HG03571 (cell line): ENCODE results near the gene POP5.

Experiments used
- ATAC-seq: cut with Tn5 transposase; IDR thresholded peaks from one replicate; pipeline ENCODE4 v1.9.1; 2021; ENCODE audit not compliant: unreplicated experiment

Gene POP5

GRCh38 chr12:120590741-120591407, 9.7 kb upstream of the POP5 start:
- no peak for ATAC-seq

GRCh38 chr12:120588948-120589930, 8.0 kb upstream of the POP5 start:
- ATAC-seq = no peak

- ATAC-seq = no peak
Observed at GRCh38 chr12:120588371-120588770, 7.2 kb upstream of the POP5 start.

GRCh38 chr12:120586860-120587259, 5.7 kb upstream of the POP5 start:
- ATAC-seq = no peak

- no peak for ATAC-seq
Observed at GRCh38 chr12:120586206-120586605, 5.0 kb upstream of the POP5 start.

GRCh38 chr12:120584343-120585149, 3.3 kb upstream of the POP5 start:
- no peak for ATAC-seq

- ATAC-seq = no peak
Observed at GRCh38 chr12:120583478-120584030, 2.4 kb upstream of the POP5 start.

GRCh38 chr12:120581998-120582397, 796 bp upstream of the POP5 start:
- no peak for ATAC-seq

GRCh38 chr12:120579179-120579578, 2.0 kb downstream of the POP5 start:
- ATAC-seq = no peak

- ATAC-seq = no peak
Observed at GRCh38 chr12:120574106-120574505, 7.1 kb downstream of the POP5 start.

- ATAC-seq = no peak
Observed at GRCh38 chr12:120573560-120573959, 7.6 kb downstream of the POP5 start.

GRCh38 chr12:120571299-120571698, 9.9 kb downstream of the POP5 start:
- no peak for ATAC-seq

GRCh38 chr12:120563495-120563894, 17.7 kb downstream of the POP5 start:
- ATAC-seq = no peak

- ATAC-seq = no peak
Observed at GRCh38 chr12:120562906-120563305, 18.3 kb downstream of the POP5 start.

- ATAC-seq = no peak
Observed at GRCh38 chr12:120557589-120557988, 23.6 kb downstream of the POP5 start.

- ATAC-seq = no peak
Observed at GRCh38 chr12:120554678-120555077, 26.5 kb downstream of the POP5 start.

GRCh38 chr12:120546050-120546386, 35.2 kb downstream of the POP5 start:
- ATAC-seq = no peak

- ATAC-seq = no peak
Observed at GRCh38 chr12:120544691-120545090, 36.5 kb downstream of the POP5 start.

- no peak for ATAC-seq
Observed at GRCh38 chr12:120542166-120542565, 39.0 kb downstream of the POP5 start.

GRCh38 chr12:120540445-120540844, 40.8 kb downstream of the POP5 start:
- no peak for ATAC-seq

- no peak for ATAC-seq
Observed at GRCh38 chr12:120539303-120539702, 41.9 kb downstream of the POP5 start.
